KOPT-K1 (cell line): ENCODE measurements around the gene SEMA3E.
"Not testable (repeated sequence)": the region's sequence is repeated elsewhere in the genome, so short reads cannot be mapped to it uniquely, and the experiment has no call there.

Source experiments
- H3K27ac ChIP-seq: fragments of 200-600 bp; sonication (generic); 2 replicates; pipeline ENCODE4 v1.5.1; 2016; ENCODE audit warnings: antibody characterized with exemption, mild to moderate bottlenecking, low read depth, low read length; ENCODE audit not compliant: poor library complexity, severe bottlenecking
- H3K36me3 ChIP-seq: fragments of 200-600 bp; sonication (generic); 2 replicates; pipeline ENCODE4 v1.5.1; 2017; ENCODE audit warnings: antibody characterized with exemption, mild to moderate bottlenecking, low read length, moderate library complexity; ENCODE audit not compliant: insufficient read depth
- H3K9me3 ChIP-seq: fragments of 200-600 bp; sonication (generic); 2 replicates; pipeline ENCODE4 v1.5.1; 2017; ENCODE audit warnings: antibody characterized with exemption, low read length, mild to moderate bottlenecking; ENCODE audit not compliant: insufficient read depth, poor library complexity, severe bottlenecking

The SEMA3E gene

GRCh38 chr7:83446102-83446669, 202.8 kb downstream of the SEMA3E start:
- H3K27ac ChIP-seq, result no peak overlapping the region
- H3K36me3 ChIP-seq, result no peaks in the 10 kb centered on the region
- no peaks in the 10 kb centered on the region for H3K9me3 ChIP-seq

GRCh38 chr7:83442911-83443310, 206.0 kb downstream of the SEMA3E start:
- no peaks in the 10 kb centered on the region for H3K9me3 ChIP-seq
- H3K36me3 ChIP-seq, result no peaks in the 10 kb centered on the region
- no peak overlapping the region for H3K27ac ChIP-seq

DNA sequence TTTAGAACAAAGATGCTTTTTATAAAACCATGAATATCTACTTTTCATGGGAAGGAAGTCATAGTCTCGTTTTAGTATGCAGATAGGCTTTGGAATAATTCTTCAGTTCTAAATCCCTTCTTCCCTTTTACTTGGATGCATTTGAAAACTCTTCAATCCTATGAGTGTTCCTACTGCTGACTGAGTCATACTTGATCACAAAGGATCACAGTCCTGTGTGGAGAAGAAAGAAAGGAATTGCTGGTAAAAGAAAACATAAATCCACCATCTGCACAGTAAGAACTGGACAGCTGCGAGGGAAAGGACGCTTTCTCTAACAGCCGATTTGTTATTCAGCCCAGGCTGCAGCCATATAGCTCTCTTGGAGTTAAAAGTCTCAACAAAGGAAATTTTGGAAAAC, 209.9 kb downstream of the SEMA3E start:
- H3K27ac ChIP-seq, result no peak overlapping the region
- H3K36me3 ChIP-seq, result no peaks in the 10 kb centered on the region
- H3K9me3 ChIP-seq, result no peaks in the 10 kb centered on the region

- not testable (repeated sequence) for H3K36me3 ChIP-seq, H3K27ac ChIP-seq, H3K9me3 ChIP-seq
Measured at GRCh38 chr7:83430289-83430688, 218.7 kb downstream of the SEMA3E start.

GRCh38 chr7:83429493-83429892, 219.4 kb downstream of the SEMA3E start:
- no peaks in the 10 kb centered on the region for H3K36me3 ChIP-seq
- no peaks in the 10 kb centered on the region for H3K9me3 ChIP-seq
- no peak overlapping the region for H3K27ac ChIP-seq

DNA sequence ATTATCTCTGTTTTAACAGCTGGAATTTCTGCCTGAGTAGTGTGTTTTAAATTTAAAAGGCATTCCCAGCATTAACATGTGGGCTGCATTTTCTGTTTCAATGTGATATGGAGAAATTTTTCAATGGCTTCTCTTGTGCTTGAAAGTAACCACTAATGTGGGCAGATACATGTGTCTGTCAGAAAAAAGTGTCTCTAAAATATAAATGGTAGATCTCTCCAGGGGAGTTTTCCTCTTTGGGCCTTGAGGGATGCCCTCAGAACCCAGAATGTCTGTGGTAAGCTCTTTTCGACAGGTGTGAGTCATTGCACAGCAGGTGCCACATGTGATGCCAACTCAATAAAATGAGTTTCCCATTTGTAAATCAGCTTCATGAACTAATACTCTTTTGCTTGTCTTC, 221.1 kb downstream of the SEMA3E start:
- Histone ChIP-seq H3K36me3 (no peaks in the 10 kb centered on the region), H3K27ac (no peak overlapping the region)

GRCh38 chr7:83426325-83426724, 222.6 kb downstream of the SEMA3E start:
- Histone ChIP-seq H3K36me3 (no peaks in the 10 kb centered on the region), H3K27ac (no peak overlapping the region), H3K9me3 (no peaks in the 10 kb centered on the region)

More for the DNA sequence above, 221.1 kb downstream of the SEMA3E start:
- H3K9me3 ChIP-seq, result no peaks in the 10 kb centered on the region

DNA sequence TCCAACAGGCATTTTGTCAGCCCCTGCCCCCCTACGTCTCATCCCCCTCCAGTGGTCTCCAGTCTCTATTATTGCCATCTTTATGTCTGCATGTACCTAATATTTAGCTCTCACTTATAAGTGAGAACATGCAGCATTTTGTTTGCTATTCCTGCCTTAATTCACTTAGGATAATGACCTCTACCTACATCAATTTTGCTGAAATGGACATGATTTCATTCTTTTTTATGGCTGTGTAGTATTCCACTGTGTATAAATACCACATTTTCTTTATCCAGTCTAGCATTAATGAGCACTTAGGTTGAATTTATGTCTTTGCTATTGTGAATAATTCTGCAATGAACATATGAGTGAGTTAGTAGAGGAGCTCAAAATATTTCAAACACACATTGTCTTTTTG, 229.9 kb downstream of the SEMA3E start:
- no peaks in the 10 kb centered on the region for H3K36me3 ChIP-seq
- no peak overlapping the region for H3K27ac ChIP-seq
- no peaks in the 10 kb centered on the region for H3K9me3 ChIP-seq

DNA sequence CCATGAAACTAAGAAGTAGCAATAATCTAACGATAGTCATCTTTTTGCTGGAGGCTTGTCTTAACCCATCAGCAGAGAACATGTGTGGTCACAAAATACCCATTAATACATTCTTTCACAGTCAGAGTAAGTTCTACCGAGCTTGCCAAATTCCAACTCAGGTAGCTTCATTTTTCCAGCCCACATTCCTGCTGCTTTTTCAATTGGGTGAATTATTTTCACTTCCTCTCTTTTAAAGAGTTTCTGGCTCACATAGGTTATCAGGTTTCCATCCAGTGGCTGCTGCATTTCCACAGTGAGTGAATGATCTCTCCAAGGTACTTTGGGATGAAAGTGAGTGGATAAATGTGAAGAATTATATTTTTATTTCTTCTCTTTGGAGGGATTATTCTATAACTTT, 233.1 kb downstream of the SEMA3E start:
- no peak overlapping the region for H3K27ac ChIP-seq

GRCh38 chr7:83414947-83415346, 234.0 kb downstream of the SEMA3E start:
- Histone ChIP-seq H3K36me3 (no peaks in the 10 kb centered on the region), H3K27ac (no peak overlapping the region), H3K9me3 (no peaks in the 10 kb centered on the region)

More for the DNA sequence above, 233.1 kb downstream of the SEMA3E start:
- Histone ChIP-seq H3K9me3 (no peaks in the 10 kb centered on the region), H3K36me3 (no peaks in the 10 kb centered on the region)

- Histone ChIP-seq H3K27ac (no peak overlapping the region), H3K36me3 (no peaks in the 10 kb centered on the region), H3K9me3 (no peaks in the 10 kb centered on the region)
Measured at GRCh38 chr7:83413831-83414230, 235.1 kb downstream of the SEMA3E start.

DNA sequence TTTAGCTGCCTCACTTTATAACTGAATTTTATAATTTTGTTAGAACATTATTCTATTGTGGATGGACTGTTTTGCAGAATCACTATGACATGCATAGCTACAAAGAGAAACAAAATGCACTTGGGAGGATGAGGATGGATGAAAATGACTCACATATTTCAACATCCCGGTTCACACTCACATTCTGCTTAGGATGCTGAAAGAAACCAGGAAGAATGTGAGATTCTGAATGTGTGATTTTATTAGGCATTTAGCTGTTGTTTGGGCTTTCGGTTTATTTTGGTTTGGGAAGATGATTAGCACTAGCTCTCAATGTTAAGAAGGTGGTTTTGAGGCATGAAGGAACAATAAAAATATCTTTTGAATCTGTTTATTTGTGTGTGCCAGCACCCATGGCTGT, 235.5 kb downstream of the SEMA3E start:
- Histone ChIP-seq H3K36me3 (no peaks in the 10 kb centered on the region), H3K9me3 (no peaks in the 10 kb centered on the region), H3K27ac (no peak overlapping the region)

DNA sequence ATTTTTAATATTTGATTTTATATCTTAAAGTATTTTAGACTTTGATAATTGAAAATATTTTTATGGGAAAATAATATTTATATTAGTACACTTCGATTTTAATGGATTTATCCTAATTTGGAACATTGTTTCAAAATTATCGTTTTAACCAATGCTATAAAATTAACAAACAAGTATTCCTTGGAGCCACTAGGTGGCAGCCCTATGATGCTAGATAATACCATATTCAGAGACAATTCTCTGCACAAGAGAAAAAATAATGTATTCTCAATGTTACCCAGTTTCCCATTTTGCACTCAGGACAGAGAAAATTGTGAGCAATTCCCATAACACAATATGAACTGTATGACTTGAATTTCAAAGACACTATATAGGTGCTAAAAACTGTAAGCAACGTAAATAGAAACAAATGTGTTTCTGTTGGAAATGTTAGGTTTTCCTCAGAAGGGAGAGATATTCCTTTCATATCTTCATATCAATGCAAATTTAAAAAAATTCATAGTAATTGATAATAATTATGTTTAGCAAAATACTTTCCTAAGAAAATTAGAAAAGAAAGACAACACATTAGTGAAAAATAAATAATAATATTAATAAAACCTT, 237.8 kb downstream of the SEMA3E start:
- Histone ChIP-seq H3K27ac (no peak overlapping the region), H3K9me3 (no peaks in the 10 kb centered on the region), H3K36me3 (no peaks in the 10 kb centered on the region)

DNA sequence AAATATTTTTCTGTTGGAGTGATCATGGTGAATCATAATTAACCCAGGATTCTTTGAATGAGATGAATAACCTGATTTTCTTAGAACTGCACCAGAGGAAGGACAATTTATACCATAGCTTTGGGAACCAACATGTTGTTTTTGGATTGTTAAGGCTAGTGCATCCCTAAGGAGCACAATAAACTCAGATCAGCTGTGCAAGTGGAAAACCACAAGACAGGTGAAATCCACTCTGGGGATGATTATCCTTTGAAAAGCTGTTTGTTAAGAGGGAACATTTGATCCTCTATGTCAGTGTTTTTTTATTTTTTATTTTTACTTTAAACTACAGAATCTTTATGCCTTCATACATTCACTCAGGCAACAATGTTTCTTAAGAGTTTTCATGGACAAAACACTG, 254.2 kb downstream of the SEMA3E start:
- Histone ChIP-seq H3K9me3 (no peaks in the 10 kb centered on the region), H3K36me3 (no peaks in the 10 kb centered on the region)

GRCh38 chr7:83388436-83388835, 260.5 kb downstream of the SEMA3E start:
- Histone ChIP-seq H3K9me3 (no peaks in the 10 kb centered on the region), H3K27ac (no peak overlapping the region), H3K36me3 (no peaks in the 10 kb centered on the region)

More for the DNA sequence above, 254.2 kb downstream of the SEMA3E start:
- no peak overlapping the region for H3K27ac ChIP-seq

- Histone ChIP-seq H3K36me3 (no peaks in the 10 kb centered on the region), H3K27ac (no peak overlapping the region), H3K9me3 (no peaks in the 10 kb centered on the region)
Measured at GRCh38 chr7:83366629-83367028, 282.3 kb downstream of the SEMA3E start.
